NB4 (cell line): ENCODE data around the gene CHST13.

Source experiments
- CTCF ChIP-seq: IDR thresholded peaks from one replicate; pipeline ENCODE4 v1.5.1; 2012; ENCODE audit warnings: low read depth, low read length
- MAX ChIP-seq: IDR thresholded peaks from 2 replicates; pipeline ENCODE4 v1.6.1; 2011; ENCODE audit warnings: low read depth, low read length
- POLR2A ChIP-seq: IDR thresholded peaks from 2 replicates; pipeline ENCODE4 v1.6.1; 2011; ENCODE audit warnings: mild to moderate bottlenecking; ENCODE audit not compliant: insufficient read length; ENCODE audit errors: extremely low read depth

GRCh38 chr3:126543457-126544061, 19.6 kb downstream of the CHST13 start:
- TF ChIP-seq CTCF, result no peak
- no peak for TF ChIP-seq POLR2A
- no peak for TF ChIP-seq MAX
